Thyroid gland (tissue), 4 donors: Measurements from ENCODE around the gene GTSE1.

ENCODE experiments used
- CTCF ChIP-seq, 6 experiments: fragments of 200-600 bp in 3 of 6; fragments of 450-650 bp in 3 of 6; sonication (generic) in 3 of 6; IDR thresholded peaks; one replicate each; pipeline ENCODE4 v1.5.1; 2016 to 2019; ENCODE audit warnings: antibody characterized with exemption in 6 of 6, mild to moderate bottlenecking in 2 of 6, inconsistent platforms in 1 of 6, moderate library complexity in 1 of 6
- POLR2A ChIP-seq, 2 donors: fragments of 450-650 bp; IDR thresholded peaks; one replicate each; pipeline ENCODE4 v1.6.1; 2017; ENCODE audit warnings: antibody characterized with exemption in 2 of 2, mild to moderate bottlenecking in 2 of 2, moderate library complexity in 1 of 2

GRCh38 chr22:46376908-46377524 lies 80.3 kb downstream of the GTSE1 start:
- no peak for TF ChIP-seq CTCF (IDR thresholded peaks at IDR 0.05)
- TF ChIP-seq POLR2A (IDR thresholded peaks at IDR 0.05), result no peak
